Measurements from ENCODE around the gene HDAC1. TPM values are rescaled to one million over a fixed set of nuclear protein-coding genes. Genes with fewer than 3 reads are reported as not detected.
A peak's percentile ranks its signal among the peaks of the same experiment; 100 is the strongest.
"Not testable (repeated sequence)": the region's sequence is repeated elsewhere in the genome, so short reads cannot be mapped to it uniquely, and the experiment has no call there.

Gene HDAC1
- total RNA-seq, 2 donors from 2014 or later: 21.8 to 28.0 TPM

DNA sequence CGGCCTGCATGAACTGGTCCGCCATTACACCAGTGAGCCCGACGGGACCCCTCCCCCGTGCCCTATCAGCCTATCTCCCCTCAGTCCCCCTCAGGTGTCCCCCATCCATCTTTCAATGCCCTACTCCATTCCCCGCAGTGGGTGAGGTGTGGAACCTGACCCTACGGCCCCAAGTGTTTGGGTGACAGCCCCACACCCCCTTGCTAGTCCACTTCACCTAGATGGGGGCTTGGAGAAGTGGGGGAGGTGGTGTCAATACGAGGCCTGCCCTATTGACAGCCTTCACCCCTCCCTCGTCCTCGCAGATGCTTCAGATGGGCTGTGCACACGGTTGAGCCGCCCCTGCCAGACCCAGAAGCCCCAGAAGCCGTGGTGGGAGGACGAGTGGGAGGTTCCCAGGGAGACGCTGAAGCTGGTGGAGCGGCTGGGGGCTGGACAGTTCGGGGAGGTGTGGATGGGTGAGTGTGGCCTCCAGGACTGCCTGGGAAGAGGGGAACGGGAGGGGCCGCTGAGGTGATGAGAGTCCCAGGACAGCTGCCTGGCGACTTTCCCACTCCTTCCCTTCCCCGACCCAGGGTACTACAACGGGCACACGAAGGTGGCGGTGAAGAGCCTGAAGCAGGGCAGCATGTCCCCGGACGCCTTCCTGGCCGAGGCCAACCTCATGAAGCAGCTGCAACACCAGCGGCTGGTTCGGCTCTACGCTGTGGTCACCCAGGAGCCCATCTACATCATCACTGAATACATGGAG, 15.7 kb upstream of the HDAC1 start:
- no peak overlapping the region for H3K4me3 ChIP-seq
- no peaks in the 10 kb centered on the region for H3K9me3 ChIP-seq
- peaks cover 0 to 7% of the 10 kb centered on the region in 2 donors for H3K27me3 ChIP-seq
- no peaks in the 10 kb centered on the region for H3K36me3 ChIP-seq
- H3K27ac ChIP-seq: no peak overlapping the region
- DNase-seq (ENCODE audit: low spot score): no peak
- TF ChIP-seq, protein P1, sequence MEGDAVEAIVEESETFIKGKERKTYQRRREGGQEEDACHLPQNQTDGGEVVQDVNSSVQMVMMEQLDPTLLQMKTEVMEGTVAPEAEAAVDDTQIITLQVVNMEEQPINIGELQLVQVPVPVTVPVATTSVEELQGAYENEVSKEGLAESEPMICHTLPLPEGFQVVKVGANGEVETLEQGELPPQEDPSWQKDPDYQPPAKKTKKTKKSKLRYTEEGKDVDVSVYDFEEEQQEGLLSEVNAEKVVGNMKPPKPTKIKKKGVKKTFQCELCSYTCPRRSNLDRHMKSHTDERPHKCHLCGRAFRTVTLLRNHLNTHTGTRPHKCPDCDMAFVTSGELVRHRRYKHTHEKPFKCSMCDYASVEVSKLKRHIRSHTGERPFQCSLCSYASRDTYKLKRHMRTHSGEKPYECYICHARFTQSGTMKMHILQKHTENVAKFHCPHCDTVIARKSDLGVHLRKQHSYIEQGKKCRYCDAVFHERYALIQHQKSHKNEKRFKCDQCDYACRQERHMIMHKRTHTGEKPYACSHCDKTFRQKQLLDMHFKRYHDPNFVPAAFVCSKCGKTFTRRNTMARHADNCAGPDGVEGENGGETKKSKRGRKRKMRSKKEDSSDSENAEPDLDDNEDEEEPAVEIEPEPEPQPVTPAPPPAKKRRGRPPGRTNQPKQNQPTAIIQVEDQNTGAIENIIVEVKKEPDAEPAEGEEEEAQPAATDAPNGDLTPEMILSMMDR (IDR thresholded peaks at IDR 0.05): no peak
- no peaks in the 10 kb centered on the region for H3K4me1 ChIP-seq

DNA sequence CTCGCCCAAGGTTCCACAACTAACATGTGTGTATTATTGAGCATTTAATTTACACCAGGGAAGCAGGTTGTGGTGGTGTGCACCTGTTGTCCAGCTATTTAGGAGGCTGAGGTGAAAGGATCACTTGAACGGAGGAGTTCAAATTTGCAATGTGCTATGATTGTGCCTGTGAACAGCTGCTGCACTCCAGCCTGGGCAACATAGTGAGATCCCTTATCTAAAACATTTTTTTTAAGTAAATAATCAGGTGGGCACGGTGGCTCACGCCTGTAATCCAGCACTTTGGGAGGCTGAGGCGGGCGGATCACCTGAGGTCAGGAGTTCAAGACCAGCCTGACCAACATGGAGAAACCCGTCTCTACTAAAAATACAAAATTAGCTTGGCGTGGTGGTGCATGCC, 7.1 kb upstream of the HDAC1 start:
- H3K4me1 ChIP-seq; H3K27me3 ChIP-seq; DNase-seq (ENCODE audit: low spot score); H3K9me3 ChIP-seq; H3K36me3 ChIP-seq; H3K27ac ChIP-seq; H3K4me3 ChIP-seq: not testable (repeated sequence)

DNA sequence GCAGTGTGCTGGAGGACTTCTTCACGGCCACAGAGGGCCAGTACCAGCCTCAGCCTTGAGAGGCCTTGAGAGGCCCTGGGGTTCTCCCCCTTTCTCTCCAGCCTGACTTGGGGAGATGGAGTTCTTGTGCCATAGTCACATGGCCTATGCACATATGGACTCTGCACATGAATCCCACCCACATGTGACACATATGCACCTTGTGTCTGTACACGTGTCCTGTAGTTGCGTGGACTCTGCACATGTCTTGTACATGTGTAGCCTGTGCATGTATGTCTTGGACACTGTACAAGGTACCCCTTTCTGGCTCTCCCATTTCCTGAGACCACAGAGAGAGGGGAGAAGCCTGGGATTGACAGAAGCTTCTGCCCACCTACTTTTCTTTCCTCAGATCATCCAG, 6.2 kb upstream of the HDAC1 start:
- no peak for DNase-seq (ENCODE audit: low spot score)
- no peaks in the 10 kb centered on the region for H3K9me3 ChIP-seq
- H3K36me3 ChIP-seq: no peaks in the 10 kb centered on the region
- TF ChIP-seq, protein P1 (IDR thresholded peaks at IDR 0.05): no peak
- H3K4me3 ChIP-seq: no peak overlapping the region
- no peaks in the 10 kb centered on the region for H3K27me3 ChIP-seq
- H3K27ac ChIP-seq: no peak overlapping the region
- H3K4me1 ChIP-seq: no peaks in the 10 kb centered on the region

DNA sequence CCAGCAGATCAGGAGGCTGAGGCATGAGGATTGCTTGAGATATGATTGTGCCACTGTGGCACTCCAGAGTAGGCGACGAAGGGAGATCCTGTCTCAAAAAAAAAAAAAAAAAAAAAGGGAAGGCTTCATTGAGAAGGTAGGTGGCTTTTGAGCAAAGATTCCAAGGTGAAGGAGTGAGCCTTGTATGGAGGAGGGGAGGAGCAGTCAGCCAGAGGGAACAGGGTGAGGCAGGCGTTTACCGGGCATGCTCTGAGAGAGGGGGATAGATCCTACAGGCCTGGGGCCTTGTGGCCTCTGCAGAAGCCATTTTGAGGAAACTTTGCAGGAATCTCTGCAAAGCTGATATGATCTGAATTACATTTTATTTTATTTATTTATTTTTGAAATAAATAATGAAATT, 5.1 kb upstream of the HDAC1 start:
- no peaks in the 10 kb centered on the region for H3K36me3 ChIP-seq
- DNase-seq (ENCODE audit: low spot score): no peak
- H3K9me3 ChIP-seq: no peaks in the 10 kb centered on the region
- no peak overlapping the region for H3K4me3 ChIP-seq
- no peak overlapping the region for H3K27ac ChIP-seq
- no peaks in the 10 kb centered on the region for H3K27me3 ChIP-seq
- H3K4me1 ChIP-seq: peaks cover 0 to 4% of the 10 kb centered on the region in 2 donors
- TF ChIP-seq, protein P1 (IDR thresholded peaks at IDR 0.05): no peak

DNA sequence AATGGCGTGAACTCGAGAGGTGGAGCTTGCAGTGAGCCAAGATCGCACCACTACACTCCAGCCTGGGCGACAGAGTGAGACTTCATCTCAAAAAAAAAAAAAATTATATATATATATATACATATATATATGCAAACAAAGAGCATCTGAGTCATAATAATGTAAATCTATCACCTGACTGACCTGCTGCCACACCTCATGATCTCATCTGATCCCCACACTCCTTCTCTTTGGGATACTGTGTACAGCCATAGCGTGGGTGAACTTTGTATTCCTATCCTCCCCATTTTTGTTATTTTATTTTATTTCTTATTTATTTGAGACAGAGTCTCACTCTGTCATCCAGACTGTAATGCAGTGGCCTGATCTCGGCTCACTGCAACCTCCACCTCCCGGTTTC, 2.6 kb upstream of the HDAC1 start:
- Histone ChIP-seq H3K27me3 (no peaks in the 10 kb centered on the region), H3K27ac (no peak overlapping the region), H3K36me3 (no peaks in the 10 kb centered on the region), H3K4me1 (peaks cover 0 to 15% of the 10 kb centered on the region in 2 donors), H3K4me3 (no peak overlapping the region), H3K9me3 (no peaks in the 10 kb centered on the region)
- TF ChIP-seq, protein P1 (IDR thresholded peaks at IDR 0.05): no peak
- DNase-seq (ENCODE audit: low spot score): no peak

DNA sequence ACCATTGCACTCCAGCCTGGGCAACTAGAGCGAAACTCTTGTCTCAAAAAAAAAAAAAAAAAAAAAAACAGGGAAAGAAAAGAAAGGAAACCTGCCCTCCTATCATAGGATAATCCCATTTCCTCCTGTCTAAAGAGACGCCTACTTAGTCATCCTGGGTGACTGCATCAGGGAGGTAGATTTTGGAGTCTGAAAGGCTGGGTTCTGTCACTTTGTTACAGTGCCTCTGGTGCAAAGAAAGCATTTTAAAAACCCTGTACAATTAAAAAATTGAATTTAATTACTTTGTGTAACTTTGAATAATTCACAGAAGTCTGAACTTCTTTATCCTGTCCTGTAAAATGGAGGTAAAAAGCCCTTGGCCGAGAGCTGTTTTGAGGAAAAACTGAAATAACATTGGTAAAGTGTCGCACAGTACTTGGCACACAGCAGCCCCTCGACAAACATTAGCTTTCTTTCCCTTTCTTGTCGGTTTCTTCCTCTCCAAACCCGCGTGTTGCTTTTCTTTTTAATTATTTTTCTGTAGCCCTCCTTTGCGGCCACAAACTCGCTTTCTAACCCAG, 657 bp upstream of the HDAC1 start:
- H3K36me3 ChIP-seq: no peaks in the 10 kb centered on the region
- H3K27ac ChIP-seq: peak overlapping the region; percentile 76 to 87
- H3K4me1 ChIP-seq: peaks cover 0 to 15% of the 10 kb centered on the region in 2 donors
- no peak for DNase-seq (ENCODE audit: low spot score)
- peak overlapping the region; percentile 83 to 91 for H3K4me3 ChIP-seq
- no peaks in the 10 kb centered on the region for H3K9me3 ChIP-seq
- no peaks in the 10 kb centered on the region for H3K27me3 ChIP-seq
- TF ChIP-seq, protein P1 (IDR thresholded peaks at IDR 0.05): no peak

DNA sequence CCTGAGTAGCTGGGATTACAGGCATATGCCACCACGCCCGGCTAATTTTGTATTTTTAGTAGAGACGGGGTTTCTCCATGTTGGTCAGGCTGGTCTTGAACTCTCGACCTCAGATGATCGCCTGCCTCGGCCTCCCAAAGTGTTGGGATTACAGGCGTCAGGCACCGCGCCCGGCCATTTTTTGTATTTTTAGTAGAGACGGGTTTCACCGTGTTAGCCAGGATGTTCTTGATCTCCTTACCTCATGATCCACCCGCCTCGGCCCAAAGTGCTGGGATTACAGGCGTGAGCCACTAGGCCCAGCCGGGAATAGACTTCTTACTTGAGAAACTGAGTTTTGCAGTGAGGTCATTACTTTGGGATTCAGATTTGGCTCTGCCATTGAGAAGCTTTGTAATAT, 6.3 kb downstream of the HDAC1 start:
- DNase-seq (ENCODE audit: low spot score); H3K4me3 ChIP-seq; H3K27me3 ChIP-seq; H3K4me1 ChIP-seq; H3K36me3 ChIP-seq; H3K27ac ChIP-seq; H3K9me3 ChIP-seq: not testable (repeated sequence)
